Right cardiac atrium (tissue), 5 donors: ENCODE data around the gene PLCB1. TPM values are rescaled to one million over a fixed set of nuclear protein-coding genes. Genes with fewer than 3 reads are reported as not detected.
"Not testable (repeated sequence)": the region's sequence is repeated elsewhere in the genome, so short reads cannot be mapped to it uniquely, and the experiment has no call there.

Source experiments
- ATAC-seq, 2 donors: fragments of 200-7000 bp; cut with Tn5 transposase; one replicate each; pipeline versions ENCODE4 v1.8.0 to v1.9.1; 2020; ENCODE audit warnings: moderate library complexity in 2 of 2, mild to moderate bottlenecking in 1 of 2
- DNase-seq, 3 donors: peaks; one replicate each; pipeline ENCODE4 v3.0.0-alpha.2; 2020
- H3K27ac ChIP-seq: one replicate; pipeline ENCODE4 v1.5.1; 2013; ENCODE audit warnings: mild to moderate bottlenecking, low read length, control low read depth, moderate library complexity
- H3K27me3 ChIP-seq: one replicate; pipeline ENCODE4 v1.6.1; 2013; ENCODE audit not compliant: control insufficient read depth, insufficient read depth
- H3K4me1 ChIP-seq: one replicate; pipeline ENCODE4 v1.6.1; 2013; ENCODE audit warnings: low read length; ENCODE audit not compliant: control insufficient read depth, insufficient read depth
- H3K4me3 ChIP-seq: one replicate; pipeline ENCODE4 v1.5.1; 2013; ENCODE audit warnings: low read length, control low read depth
- H3K9me3 ChIP-seq: one replicate; pipeline ENCODE4 v1.6.1; 2013; ENCODE audit warnings: low read length; ENCODE audit not compliant: control insufficient read depth
- WGBS: extraction: QIAGEN DNeasy Blood & Tissue Kit; methylation state at CpG from one replicate; pipeline ENCODE4 v1.1.7; 2013; 5-methylcytosine and 5-hydroxymethylcytosine counted together
- intact Hi-C, 4 donors: fragments of 100-400 bp; cut with DNase I; formaldehyde crosslinking; loops; one replicate each; pipeline versions ENCODE4 v1.11.0 to v1.14.0; 2022 to 2023
- polyA plus RNA-seq: library from polyadenylated mRNA; stranded (reverse); fragments of 200-250 nt; gene quantifications from one replicate; pipeline ENCODE4 v1.2.3, GENCODE V29; 2013
- total RNA-seq, 4 donors: library from RNA; stranded (reverse); fragmentation: NEBNext Ultra II Directional; extraction: Animal tissue kit (Norgen Biotek cat#: 25700); gene quantifications; one replicate each; pipeline ENCODE4 v1.2.1, GENCODE V29; 2021
- donor health status: healthy with polysubstance abuse.
- donor health status: DM: no; HTN: yes; CAD: no.
- donor health status: DM: no; HTN: no; CAD: no.
- donor health status: DM: no; HTN: yes; CAD: no; lungs with severe emphysema.
- donor health status: DM: yes; HTN: yes; CAD: no.

Gene PLCB1
- total and polyA plus RNA-seq, 5 donors = 7.6 to 20.3 (median 11.6) TPM

DNA sequence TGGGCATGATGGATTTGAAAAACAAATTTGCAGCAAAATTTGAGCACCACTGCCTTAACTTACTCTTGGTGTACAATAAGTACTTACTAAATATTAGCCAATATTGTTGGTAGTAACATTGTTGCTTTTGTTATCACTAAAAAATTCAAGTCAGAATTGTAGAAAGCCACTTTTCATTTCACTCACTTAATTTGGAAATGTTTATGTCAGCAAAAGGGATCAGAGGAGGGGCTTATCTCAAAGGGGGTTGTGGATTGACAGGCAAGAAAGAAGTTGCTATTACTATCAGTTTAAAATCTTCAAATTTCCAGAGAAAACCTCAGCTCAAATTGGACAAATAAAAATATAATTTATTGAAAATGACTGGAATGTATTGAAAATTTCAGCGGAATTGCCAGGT, 241.5 kb downstream of the PLCB1 start:
- WGBS = 100% methylated on average over 1 of the region's 1 CpG
- intact Hi-C loops = no loop called here
- ATAC-seq = no peak

DNA sequence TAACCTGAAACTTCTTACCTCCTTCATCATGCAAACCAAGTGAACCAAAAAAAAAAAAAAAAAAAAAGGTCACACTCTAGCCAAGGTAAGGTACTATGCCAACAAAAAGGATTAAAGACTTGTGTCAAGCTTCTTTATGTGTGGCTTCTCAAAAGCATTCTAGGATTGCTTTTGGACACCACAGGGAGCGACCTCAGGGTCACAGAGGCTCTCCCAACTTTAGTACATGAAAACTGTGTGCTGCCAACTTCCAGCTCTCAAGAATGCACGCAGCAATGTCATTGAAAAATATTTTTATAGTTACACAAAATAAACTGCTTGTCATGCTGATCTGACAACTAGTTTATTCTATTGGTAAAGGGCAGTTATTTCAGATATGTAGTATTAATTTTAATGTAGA, 243.8 kb downstream of the PLCB1 start:
- no peaks in the 10 kb centered on the region for H3K4me1 ChIP-seq
- ATAC-seq = no peak
- no peaks in the 10 kb centered on the region for H3K27me3 ChIP-seq
- no peak overlapping the region for H3K27ac ChIP-seq
- intact Hi-C loops = no loop called here
- no peak for DNase-seq
- H3K4me3 ChIP-seq = no peak overlapping the region
- H3K9me3 ChIP-seq = no peaks in the 10 kb centered on the region
- WGBS = 55% methylated on average over 2 of the region's 2 CpGs

More for the DNA sequence above, 241.5 kb downstream of the PLCB1 start:
- Histone ChIP-seq H3K4me3 (no peak overlapping the region), H3K4me1 (no peaks in the 10 kb centered on the region), H3K9me3 (no peaks in the 10 kb centered on the region), H3K27ac (no peak overlapping the region), H3K27me3 (no peaks in the 10 kb centered on the region)
- no peak for DNase-seq

DNA sequence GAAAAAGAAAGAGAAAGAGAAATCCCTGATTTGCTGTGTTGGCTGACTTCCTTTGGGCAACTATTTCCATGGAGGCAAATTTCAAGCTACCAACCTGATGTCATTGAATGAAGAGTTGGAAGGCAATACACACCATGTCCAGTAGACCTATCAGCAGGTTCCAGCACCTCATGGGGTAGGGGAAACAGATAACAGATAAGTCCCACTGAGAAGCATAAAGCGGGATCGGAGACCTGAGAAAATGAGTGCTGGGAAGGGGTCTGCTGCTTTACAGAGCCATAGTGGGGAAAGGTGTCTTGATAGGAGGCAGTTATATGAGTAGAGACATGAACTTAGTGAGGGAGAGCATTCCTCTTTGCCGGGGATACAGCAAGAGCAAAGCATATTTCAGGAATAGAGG, 244.9 kb downstream of the PLCB1 start:
- intact Hi-C loops = no loop called here

DNA sequence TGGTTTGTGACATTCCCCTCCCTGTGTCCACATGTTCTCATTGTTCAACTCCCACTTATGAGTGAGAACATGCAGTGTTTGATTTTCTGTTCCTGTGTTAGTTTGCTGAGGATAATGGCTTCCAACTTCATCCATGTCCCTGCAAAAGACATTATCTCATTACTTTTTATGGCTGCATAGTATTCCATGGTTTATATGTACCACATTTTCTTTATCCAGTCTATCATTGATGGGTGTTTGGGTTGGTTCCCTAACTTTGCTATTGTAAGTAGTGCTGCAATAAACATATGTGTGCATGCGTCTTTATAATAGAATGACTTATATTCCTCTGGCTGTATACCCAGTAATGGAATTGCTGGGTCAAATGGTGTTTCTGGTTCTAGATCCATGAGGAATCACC, 247.1 kb downstream of the PLCB1 start:
- 100% methylated on average over 1 of the region's 1 CpG for WGBS
- H3K9me3 ChIP-seq, DNase-seq, H3K4me3 ChIP-seq, H3K27me3 ChIP-seq, H3K4me1 ChIP-seq, intact Hi-C loops, ATAC-seq, H3K27ac ChIP-seq: not testable (repeated sequence)

More for the DNA sequence above, 244.9 kb downstream of the PLCB1 start:
- Histone ChIP-seq H3K9me3 (no peaks in the 10 kb centered on the region), H3K27me3 (no peaks in the 10 kb centered on the region), H3K27ac (no peak overlapping the region), H3K4me1 (no peaks in the 10 kb centered on the region), H3K4me3 (no peak overlapping the region)
- ATAC-seq = no peak
- DNase-seq = no peak
- 92% methylated on average over 3 of the region's 3 CpGs for WGBS

DNA sequence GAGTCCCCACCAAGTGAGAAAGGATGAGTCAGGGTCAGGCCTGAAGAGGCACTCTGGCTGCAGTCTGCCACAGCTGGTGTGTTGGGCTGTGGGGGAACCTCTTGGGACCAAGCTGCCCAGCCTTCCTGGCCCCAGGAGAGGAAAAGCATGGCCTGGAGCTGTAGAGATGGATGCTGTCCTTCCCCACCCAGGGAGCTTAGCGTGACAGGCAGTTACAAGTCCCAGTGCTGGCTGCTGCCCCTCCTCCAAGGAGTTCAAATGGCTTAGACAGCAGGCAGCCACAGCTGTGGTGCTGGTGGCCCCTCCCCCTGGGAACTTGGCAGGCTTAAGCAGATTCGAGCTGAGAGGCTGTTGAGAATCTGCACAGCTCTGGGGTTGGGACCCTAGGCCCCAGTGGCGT, 253.2 kb downstream of the PLCB1 start:
- ATAC-seq (peak in 1 of 2 donors; percentile 50), DNase-seq (peak; percentile 39 to 76 (median 60))
- 52% methylated on average over 3 of the region's 3 CpGs for WGBS
- H3K9me3 ChIP-seq = no peaks in the 10 kb centered on the region
- H3K27me3 ChIP-seq = no peaks in the 10 kb centered on the region
- H3K27ac ChIP-seq = no peak overlapping the region
- peaks cover 3% of the 10 kb centered on the region for H3K4me1 ChIP-seq
- intact Hi-C loops = loop anchor here (5.0 to 10.0 kb wide), 3 partner anchors 253 to 340 kb away; partner anchors contain the start of gene PLCB1 (in 2 of the 4)
- no peak overlapping the region for H3K4me3 ChIP-seq

DNA sequence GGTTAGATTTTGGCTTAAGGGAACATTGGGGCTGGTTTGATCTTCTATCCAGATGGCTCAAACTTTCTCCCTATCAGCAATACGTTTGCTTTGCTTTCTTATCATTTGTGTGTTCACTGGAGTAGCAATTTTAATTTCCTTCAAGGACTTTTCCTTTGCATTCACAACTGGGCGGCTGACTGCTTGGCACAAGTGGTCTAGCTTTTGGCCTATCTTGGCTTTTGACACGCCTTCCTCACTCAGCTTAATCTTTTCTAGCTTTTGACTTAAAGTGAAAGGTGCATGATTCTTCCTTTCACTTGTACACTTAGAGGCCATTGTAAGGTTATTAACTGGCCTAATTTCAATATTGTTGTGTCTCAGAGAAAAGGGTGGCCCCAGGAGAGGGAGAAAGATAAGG, 254.9 kb downstream of the PLCB1 start:
- Histone ChIP-seq H3K9me3 (no peaks in the 10 kb centered on the region), H3K27ac (no peak overlapping the region), H3K27me3 (no peaks in the 10 kb centered on the region), H3K4me1 (peaks cover 3% of the 10 kb centered on the region), H3K4me3 (no peak overlapping the region)
- ATAC-seq = no peak
- no peak for DNase-seq
- intact Hi-C loops = loop anchor here (5.0 to 10.0 kb wide), 3 partner anchors 255 to 338 kb away; partner anchors contain the start of gene PLCB1 (in 2 of the 4)
- WGBS = 43% methylated on average over 3 of the region's 3 CpGs

DNA sequence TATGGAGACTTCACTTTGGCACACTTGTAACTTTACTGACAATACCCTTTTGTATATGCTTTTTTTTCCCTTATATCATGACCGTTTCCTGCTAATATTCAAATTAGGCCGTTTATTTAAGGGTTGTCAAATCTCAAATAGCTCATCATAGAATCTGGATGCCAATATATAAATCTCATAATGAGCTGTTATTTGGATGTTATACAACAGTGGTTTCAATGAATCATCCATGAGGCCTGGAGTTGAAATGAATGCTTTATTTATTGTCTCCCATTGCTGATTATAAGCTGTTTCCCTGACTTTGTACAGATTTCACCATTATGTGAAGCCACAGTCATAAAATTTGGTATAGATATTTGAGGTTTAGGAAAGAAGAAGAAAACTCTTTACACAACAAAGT, 256.1 kb downstream of the PLCB1 start:
- Histone ChIP-seq H3K27me3 (no peaks in the 10 kb centered on the region), H3K27ac (no peak overlapping the region), H3K4me3 (no peak overlapping the region), H3K9me3 (no peaks in the 10 kb centered on the region), H3K4me1 (peaks cover 3% of the 10 kb centered on the region)
- 46% methylated on average over 2 of the region's 2 CpGs for WGBS
- ATAC-seq = no peak
- intact Hi-C loops = loop anchor here (5.0 to 10.0 kb wide), 3 partner anchors 256 to 337 kb away; partner anchors contain the start of gene PLCB1 (in 2 of the 4)
- no peak for DNase-seq

DNA sequence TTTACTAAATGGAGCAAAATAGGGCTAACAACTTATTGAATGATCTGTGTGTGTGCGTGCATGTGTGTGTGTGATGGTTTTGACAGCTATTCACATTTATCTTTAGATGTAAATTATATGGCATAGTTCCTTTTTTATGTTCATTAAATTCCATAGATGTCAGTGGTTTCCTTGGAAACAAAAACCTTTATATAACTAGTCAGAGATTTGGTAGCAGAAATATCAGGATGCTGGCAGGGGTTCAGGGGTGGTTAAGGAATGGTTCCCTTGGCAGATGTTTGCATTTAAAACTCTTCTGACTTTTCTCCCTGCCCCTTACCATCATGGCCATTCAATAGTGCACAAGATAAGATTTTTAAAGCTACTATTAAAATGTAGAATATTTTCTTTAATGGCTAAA, 256.6 kb downstream of the PLCB1 start:
- peaks cover 3% of the 10 kb centered on the region for H3K4me1 ChIP-seq
- WGBS = 94% methylated on average over 1 of the region's 1 CpG
- H3K27ac ChIP-seq = no peak overlapping the region
- no peak overlapping the region for H3K4me3 ChIP-seq
- H3K27me3 ChIP-seq = no peaks in the 10 kb centered on the region
- intact Hi-C loops = loop anchor here (5.0 to 10.0 kb wide), 3 partner anchors 256 to 336 kb away; partner anchors contain the start of gene PLCB1 (in 2 of the 4)
- ATAC-seq = no peak
- no peak for DNase-seq
- no peaks in the 10 kb centered on the region for H3K9me3 ChIP-seq

DNA sequence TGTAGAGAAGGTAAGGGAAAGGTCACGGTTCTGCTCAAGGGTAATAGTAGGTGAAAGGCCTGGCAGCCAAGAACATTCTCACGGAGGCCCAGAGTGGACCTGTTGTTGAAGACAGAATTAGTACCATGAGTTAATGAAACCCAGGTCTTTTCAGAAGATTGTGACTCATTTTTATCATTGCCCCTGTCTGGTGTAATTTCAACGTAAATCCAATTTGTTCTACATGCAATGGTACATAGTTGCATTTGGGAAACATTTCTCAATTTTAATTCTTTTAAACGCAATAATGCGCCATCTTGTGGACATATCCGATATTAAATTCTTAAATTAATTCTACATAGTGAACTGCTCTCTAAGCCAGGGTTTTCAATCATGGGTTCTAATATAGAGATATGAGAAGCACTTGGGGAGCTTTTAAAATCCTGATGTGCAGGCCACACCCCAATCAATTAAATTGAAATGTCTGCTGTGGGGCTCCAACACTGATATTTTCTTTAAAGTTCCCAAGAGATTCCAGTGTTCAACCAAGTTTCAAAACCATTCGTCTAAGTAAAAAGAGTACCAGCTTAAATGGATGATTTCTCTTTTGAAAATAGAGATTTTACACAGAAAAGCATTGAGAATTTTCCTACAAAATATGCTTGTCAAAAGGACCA, 257.4 kb downstream of the PLCB1 start:
- ATAC-seq (peak; percentile 41 to 61), DNase-seq (no peak)
- WGBS = 30% methylated on average over 7 of the region's 7 CpGs
- Histone ChIP-seq H3K27me3 (no peaks in the 10 kb centered on the region), H3K4me1 (peaks cover 3% of the 10 kb centered on the region), H3K27ac (no peak overlapping the region), H3K9me3 (no peaks in the 10 kb centered on the region), H3K4me3 (no peak overlapping the region)
- intact Hi-C loops = loop anchor here (5.0 to 10.0 kb wide), 4 partner anchors 257 to 335 kb away; partner anchors contain the start of gene PLCB1 (in 2 of the 4)

DNA sequence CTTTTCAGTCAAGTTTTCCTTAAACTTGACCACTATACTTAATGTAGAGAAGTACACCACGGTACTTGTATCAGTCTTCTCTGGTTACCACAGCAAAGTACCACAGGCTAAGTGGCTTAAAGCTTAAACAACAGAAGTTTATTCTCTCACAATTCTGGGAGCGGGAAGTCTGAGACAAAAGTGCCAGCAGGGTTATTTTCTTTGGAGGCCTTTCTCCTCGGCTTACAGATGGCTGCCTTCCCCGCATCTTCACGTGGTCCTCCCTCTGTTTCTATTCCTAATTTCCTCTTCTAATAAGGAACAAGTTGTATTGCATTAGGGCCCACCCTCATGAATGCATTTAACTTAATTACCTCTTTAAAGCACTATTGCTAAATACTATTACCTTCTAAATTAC, 258.0 kb downstream of the PLCB1 start:
- no peak overlapping the region for H3K27ac ChIP-seq
- peak; percentile 34 to 51 for ATAC-seq
- no peak for DNase-seq
- intact Hi-C loops = loop anchor here in 1 of 4 donors (10.0 kb wide), 1 partner anchor 325 kb away; no protein-coding TSS in a partner anchor
- H3K27me3 ChIP-seq = no peaks in the 10 kb centered on the region
- H3K4me1 ChIP-seq = peaks cover 3% of the 10 kb centered on the region
- H3K9me3 ChIP-seq = no peaks in the 10 kb centered on the region
- no peak overlapping the region for H3K4me3 ChIP-seq
- 40% methylated on average over 5 of the region's 5 CpGs for WGBS

DNA sequence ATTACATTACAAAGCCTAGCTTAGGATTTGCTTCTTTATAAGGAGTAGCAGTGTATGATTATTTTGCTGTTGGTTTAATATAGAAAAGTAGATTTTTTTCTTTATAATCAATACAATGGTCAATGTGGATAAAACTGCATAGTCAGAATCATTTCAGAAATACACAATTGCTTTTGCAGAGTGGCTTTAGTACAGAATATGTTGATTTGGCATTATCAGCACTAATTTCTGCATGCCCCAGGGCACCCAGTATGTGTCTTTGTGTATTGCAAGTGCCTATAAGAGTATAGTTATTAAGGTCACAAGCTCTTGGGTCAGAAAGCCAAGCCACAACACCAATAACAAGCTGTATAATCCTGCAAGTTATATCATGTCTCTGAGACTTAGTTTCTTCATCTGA, 258.4 kb downstream of the PLCB1 start:
- no peak for DNase-seq
- Histone ChIP-seq H3K27ac (no peak overlapping the region), H3K27me3 (no peaks in the 10 kb centered on the region), H3K4me1 (peaks cover 3% of the 10 kb centered on the region), H3K4me3 (no peak overlapping the region), H3K9me3 (no peaks in the 10 kb centered on the region)
- intact Hi-C loops = loop anchor here in 1 of 4 donors (10.0 kb wide), 1 partner anchor 324 kb away; no protein-coding TSS in a partner anchor
- no peak for ATAC-seq
